Stimulated activated CD4-positive, alpha-beta T cell treated with anti-CD3 and anti-CD28 coated beads, Interleukin-4, amount 100 ng/mL, for 48 hours (primary cell): ENCODE data around the gene MAGI1.
"Not testable (repeated sequence)": the region's sequence is repeated elsewhere in the genome, so short reads cannot be mapped to it uniquely, and the experiment has no call there.

ENCODE experiments used
- DNase-seq, 2 donors: peaks; one replicate each; pipeline ENCODE4 v3.0.0-alpha.2; 2020; ENCODE audit warnings: low read depth in 2 of 2

The MAGI1 gene

DNA sequence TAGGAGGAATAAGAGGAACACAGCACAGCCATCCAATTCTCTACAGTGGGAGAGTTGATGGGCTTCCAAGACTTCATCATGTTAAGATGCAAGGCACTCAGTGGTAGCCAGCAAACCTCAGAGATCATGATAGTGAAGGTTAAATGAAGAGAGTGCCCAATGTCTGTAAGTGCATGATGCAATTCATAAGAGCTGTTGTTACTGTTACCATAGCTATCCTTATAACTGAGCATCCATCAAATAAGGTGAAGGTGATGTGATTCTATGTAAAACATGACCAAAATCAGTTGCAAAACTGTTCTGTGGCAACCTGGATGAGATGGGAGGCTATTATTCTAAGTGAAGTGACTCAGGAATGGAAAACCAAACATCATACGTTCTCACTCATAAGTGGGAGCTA lies 289.7 kb downstream of the MAGI1 start:
- DNase-seq = no peak

DNA sequence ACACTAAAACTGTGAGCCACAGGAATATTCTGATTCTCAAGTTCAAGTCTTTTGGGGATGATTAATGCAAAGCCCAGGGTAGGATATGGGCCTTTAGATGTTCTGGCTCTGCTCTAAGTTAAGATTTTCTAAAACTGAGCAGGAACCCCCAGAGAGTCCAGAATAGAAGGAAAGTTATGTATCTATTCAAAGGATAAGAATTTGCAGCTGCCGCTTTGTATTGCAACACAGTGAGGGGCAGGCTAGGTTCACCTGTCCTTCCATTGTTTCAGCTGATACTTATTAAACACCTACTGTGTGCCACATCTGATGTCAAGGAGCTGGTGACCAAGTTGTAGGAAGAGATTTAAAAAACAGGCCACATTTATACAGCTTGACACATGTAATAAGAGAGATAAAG lies 290.4 kb downstream of the MAGI1 start:
- DNase-seq = no peak

GRCh38 chr3:65746848-65747247 lies 291.9 kb downstream of the MAGI1 start:
- no peak for DNase-seq

GRCh38 chr3:65745306-65745705 lies 293.4 kb downstream of the MAGI1 start:
- DNase-seq = no peak

DNA sequence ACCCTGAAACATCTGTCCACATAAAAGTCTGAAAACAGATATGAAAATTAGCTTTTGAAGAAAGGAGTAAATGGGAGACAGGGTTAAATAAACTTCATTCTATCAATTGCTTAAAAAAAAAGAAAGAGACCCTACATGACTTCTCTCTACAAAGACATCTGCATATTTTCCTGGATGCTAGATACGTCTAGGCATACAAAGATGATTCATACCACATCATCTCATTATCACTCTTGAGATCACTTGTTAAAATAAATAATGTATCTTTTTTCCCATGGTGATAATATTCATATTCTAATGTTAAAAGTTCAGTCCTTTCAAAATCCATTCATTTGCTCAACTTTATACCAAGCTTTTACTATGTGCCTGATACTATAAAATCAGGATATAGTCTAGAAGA lies 295.8 kb downstream of the MAGI1 start:
- DNase-seq = no peak

GRCh38 chr3:65741540-65741939 lies 297.2 kb downstream of the MAGI1 start:
- no peak for DNase-seq

DNA sequence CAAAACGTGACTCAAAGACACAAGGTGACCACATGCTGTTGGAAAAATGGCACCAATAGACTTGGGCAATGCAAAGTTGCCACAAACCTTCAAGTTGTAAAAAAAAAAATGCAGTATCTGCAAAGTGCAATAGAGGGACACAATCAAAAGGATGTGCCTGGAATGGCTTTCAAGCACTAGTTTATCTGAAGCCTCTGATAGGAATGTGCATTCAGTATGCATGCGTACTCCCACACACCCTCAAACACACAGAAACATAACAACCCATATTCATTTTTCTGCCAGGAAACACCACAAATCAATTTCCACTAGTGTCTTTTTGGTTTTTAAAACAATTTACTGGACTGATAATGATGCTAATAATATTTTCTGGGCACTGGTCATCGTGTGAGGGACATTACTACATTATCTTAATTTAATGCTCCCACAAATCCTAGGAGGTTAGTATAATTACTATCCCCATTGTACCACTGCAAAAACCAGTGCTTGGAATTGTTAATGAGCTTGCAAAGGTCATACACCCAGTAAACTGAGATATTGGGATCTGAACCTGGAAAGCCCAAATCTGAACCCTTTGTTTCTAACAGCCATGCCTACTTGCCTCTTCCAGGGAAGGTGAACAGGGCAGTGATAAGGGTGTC lies 298.7 kb downstream of the MAGI1 start:
- no peak for DNase-seq

GRCh38 chr3:65734792-65735191 lies 303.9 kb downstream of the MAGI1 start:
- DNase-seq = no peak

GRCh38 chr3:65734382-65734781 lies 304.3 kb downstream of the MAGI1 start:
- no peak for DNase-seq

DNA sequence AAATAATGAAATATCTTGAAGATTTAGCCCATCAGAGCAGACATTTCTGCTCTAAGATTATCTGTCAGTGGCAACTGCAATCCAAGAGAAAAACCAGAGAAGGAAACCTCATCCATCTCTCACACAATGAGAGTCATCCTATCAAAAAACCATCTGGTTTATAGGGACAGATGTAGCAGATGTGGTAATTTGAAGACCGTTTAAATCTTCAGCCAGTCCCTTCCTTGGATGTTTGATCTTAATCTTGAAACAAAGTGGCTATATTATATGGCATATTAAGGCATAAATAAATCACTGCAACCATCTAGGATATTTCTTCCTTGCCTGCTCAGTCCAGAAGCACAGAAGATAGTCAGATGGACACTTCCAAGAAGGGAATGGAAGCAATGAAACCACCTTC lies 305.3 kb downstream of the MAGI1 start:
- DNase-seq = no peak

DNA sequence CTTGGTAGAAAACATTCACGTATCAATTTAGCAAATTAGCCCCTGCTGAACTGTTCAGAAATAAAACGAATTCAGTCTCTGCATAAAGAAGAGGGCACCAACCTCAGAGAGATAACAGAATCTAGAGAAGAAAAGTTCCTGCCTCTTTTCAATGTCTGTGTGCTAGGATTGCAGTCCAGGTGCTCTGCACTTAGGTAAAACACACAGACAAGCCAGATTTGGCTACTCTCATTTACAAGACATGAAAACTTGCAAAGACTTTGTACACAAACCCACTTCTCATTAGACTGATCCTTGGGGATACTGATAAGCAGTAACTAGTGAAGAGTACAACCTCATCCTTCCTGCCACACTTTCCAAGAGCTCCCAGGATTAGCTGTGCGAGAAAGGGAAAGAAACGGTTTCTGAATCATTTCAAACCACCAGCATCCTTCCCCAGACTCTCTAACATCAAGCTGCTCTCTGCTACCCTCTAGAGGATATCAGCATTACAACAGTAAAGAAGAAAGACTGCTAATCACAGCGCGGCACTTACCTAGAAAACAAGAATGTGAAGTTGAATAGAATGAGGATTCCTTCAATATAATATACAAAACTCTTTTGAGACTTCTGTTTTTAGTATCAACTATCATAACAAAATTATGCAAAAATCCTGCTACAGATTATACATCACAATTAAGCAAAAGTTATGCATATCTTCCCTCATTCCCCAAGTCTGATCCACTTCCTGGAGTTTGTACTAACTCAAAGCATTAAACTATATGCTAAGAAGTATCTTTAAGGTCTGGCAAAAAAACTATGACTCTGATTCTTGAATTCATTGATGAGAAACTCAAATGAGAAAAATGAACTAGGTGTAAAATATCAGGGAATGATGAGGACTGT lies 306.4 kb downstream of the MAGI1 start:
- no peak for DNase-seq

- no peak for DNase-seq
These were observed 308.3 kb downstream of the MAGI1 start for GRCh38 chr3:65730449-65730848.

- no peak for DNase-seq
These were observed 308.7 kb downstream of the MAGI1 start for GRCh38 chr3:65729973-65730372.

DNA sequence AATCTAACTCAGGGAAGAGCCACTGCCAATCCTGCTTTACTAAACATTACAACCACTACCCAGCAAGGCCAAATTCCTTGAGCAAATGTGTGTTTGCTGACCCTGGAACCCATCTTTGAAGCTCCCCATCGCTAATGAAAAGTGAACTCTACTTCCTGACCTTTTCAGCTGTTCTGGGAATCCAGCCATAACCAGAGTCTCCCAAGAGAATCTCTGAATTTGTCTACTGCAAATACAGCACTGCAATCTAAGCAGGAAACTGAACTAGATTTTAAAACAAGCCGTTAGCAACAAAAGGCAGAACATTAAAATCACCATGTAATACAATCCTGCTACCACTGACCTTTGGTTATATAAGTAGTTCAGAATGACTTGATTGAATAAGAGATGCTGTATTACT lies 309.2 kb downstream of the MAGI1 start:
- no peak for DNase-seq

- DNase-seq = no peak
These were observed 310.6 kb downstream of the MAGI1 start for GRCh38 chr3:65728138-65728537.

DNA sequence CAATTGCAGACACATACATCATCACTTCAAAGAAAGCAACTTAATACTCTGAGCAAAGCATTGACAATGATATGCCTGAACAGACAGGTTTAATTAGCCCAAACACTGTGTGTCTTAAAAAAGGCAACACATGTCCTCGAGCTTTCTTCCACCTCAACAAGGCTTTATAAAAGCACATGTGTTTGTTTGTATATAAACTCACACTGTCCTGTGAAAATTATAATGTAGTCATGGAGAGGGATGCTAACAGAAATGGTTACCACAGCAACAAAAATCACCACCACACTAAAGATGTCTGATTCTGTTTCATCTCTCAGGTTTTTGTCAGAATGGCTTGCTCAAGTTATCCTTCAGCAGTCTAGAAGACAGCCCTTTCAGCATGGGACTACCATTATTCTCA lies 314.7 kb downstream of the MAGI1 start:
- no peak for DNase-seq

DNA sequence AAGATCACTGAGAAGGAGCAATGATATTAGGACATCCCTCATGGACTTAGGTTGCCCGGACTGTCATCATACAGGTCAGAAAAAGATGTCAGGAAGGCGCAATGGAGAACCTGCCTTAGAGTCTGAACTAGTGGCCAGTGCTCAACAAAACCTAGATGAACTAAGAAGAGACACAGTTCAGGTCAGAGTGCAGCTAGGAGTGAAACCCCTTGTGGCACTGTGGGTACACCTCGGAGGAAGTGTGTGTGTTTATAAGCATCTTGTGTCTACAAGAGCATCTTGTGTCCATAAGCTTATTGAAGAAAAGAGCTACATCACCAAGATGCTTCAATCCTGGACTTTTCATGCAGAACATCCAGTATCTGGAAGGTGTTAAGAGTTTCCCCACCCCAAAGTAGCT lies 315.7 kb downstream of the MAGI1 start:
- DNase-seq = no peak

- no peak for DNase-seq
These were observed 317.6 kb downstream of the MAGI1 start for GRCh38 chr3:65720989-65721737.

DNA sequence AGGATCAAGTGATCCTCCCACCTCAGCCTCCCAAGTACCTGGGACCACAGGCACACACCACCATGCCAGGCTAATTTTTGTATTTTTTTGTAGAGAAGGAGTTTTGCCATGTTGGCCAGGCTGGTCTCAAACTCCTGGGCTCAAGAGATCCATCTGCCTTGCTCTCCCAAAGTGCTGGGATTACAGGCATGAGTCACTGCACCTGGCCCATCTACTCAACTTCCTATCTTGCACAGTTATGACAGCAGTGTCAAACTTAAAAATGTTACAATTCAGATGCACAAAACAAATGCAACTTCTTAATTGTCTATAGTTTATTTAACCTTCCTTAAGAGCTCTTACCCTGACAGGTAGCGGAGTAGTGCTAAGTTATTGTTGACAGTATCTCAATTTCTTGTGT lies 319.1 kb downstream of the MAGI1 start:
- not testable (repeated sequence) for DNase-seq

DNA sequence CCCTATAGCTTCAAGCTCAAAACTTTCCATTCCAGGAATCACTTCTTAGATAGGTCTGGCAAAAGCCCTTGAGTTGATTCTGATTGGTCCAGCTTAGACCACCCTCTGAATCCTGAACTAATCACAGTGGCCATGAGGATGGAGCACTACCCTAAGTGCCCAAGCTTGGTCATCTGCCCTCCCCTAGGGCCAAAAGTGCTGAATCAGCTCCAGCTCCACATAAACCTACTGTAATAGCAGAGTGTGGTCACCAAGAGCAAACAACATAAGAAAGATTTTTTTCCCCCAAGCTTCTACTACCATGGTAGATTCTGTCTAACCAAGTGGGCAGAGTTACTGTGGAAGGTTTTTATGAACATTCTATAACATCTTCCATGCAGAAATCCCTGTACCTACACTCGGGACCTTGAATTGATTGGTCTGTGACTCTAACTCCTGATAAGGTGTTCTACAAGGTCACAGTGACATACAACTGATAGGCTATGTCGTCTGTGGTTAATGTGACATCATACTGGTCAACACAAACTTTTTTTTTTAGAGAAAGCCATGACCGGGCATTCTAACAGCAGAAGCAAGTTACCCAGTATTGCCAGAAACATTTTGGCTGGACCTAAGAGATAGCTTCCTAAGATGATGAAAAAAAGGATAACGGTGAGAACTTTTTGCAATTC lies 320.9 kb downstream of the MAGI1 start:
- DNase-seq = no peak

- no peak for DNase-seq
These were observed 322.5 kb downstream of the MAGI1 start for GRCh38 chr3:65716071-65716751.

DNA sequence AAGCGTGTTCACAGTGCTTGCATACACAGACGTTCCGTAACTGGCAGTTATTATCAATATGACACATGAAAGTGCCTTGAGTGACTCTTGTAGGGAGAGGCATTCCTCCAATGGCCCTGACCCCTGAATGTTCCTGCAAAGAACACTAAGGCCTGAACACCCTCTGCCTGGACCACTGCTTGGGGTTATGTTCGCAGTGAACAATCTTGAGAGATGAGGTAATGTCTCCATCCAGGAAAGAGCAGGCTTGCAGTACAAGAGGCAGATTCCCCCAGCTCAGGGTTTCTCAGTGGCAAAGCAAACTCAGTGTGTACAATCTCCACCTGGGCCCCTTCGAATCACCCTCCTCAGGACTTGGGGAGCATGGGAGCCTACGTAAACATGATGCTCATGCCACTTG lies 324.6 kb downstream of the MAGI1 start:
- DNase-seq = no peak
